HG03354 (cell line): ENCODE results near the gene CDON.

Experiments used
- ATAC-seq: cut with Tn5 transposase; IDR thresholded peaks from one replicate; pipeline ENCODE4 v1.9.1; 2021; ENCODE audit warnings: mild to moderate bottlenecking; ENCODE audit not compliant: unreplicated experiment, poor library complexity, severe bottlenecking

CDON gene

DNA sequence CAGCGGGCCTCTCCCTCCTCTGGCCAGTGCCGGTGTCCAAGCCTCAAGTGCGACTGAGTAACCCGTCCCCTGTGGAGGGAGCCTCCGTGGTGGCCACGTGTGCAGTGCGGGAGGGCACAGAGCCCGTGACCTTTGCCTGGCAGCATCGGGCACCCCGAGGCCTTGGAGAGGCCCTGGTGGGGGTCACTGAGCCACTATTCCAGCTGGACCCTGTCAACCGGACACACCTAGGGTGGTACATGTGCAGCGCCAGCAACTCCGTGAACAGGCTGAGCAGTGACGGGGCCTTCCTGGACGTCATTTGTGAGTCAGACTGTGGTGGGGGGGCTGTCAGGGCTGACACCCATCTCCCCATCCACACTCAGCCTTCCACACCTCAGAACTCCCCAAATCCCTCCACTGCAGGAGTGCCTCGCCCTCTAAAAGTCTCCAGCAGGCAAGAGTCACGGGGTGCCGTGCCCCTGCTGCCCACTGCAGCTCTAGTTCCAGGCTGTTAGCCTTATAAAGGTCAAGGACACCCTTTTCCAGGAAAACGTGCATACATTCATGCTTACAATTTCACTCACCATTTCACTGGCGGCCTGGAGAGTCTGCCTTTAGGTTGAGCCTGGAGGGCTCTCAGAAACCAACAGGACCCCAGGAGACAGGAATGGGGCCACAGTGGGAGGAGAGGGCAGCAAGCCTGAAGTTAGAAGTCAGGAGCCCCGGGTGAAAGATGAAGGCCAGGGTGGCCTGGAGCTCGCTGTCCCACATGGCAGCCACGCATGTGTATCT lies 114.2 kb downstream of the CDON start:
- ATAC-seq: no peak

- no peak for ATAC-seq
Measured at GRCh38 chr11:125947419-125948277, 115.0 kb downstream of the CDON start.

DNA sequence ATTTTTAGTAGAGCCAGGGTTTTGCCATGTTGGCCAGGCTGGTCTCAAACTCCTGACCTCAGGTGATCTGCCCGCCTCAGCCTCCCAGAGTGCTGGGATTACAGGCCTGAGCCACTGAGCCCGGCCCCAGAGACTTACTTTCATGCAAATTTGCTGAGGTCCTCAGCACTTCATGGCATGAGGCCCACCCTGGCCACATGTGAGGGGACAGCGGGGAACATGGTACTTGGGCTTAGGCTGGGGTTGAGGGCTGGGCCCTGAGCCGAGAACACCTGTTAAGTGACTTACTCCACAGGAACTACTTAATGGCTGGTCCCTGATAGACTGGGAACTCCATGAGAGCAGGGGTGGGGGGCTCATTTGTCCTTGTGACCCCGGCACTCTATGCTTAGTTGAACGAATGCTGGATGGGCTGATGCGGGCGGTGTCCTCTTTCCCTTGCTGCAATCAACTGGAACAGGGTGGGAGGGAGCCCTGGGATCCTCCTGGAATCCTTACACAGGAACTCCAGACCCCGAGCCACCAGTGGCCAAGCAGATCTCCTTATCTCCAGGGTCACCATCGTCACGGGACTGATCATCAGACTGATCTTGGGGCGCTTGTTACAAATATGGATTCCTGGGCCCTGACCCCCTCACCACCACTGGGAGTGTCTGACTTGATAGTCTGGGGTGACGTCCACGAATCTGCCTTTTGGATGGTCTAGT lies 115.8 kb downstream of the CDON start:
- no peak for ATAC-seq

DNA sequence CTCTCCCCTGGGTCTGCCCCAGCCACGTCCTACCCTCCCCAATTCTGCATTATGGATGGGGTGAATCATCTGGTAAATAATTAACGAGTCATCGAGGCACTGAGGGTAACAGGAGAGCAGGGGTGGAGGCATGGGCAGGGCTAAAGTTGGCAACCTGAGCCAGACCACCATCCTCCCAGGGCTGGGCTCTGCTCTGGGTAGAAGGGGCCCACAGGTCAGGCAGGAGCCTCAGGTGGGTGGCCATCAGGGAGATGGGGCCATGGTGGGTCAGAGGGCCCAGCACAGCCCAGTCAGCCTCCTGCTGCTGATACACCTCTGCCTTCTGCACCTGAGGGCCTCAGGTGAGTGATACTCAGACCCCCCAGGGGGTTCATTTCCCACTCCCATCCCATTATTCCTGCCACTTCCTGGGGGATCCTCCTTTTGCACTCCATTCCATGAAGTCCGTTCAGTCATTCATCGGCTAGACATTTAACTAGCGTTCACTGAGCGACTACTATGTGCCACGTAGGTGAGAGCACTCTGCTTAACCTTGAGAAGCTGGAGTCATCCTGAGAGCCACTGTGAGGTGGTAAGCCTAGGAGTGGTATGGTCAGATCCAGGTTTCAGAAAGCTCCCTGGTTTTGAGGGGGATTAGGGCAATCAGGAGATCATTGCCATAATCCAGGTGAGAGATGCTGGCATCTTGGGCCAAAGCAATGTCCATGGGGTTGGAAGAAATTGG lies 116.7 kb downstream of the CDON start, which contains the start of gene VSIG10L2:
Gene VSIG10L2 (plus strand): TSS at position 248 of the 724 bp plus-strand sequence. CDS start 12 bp downstream, at position 260.
- ATAC-seq: no peak

DNA sequence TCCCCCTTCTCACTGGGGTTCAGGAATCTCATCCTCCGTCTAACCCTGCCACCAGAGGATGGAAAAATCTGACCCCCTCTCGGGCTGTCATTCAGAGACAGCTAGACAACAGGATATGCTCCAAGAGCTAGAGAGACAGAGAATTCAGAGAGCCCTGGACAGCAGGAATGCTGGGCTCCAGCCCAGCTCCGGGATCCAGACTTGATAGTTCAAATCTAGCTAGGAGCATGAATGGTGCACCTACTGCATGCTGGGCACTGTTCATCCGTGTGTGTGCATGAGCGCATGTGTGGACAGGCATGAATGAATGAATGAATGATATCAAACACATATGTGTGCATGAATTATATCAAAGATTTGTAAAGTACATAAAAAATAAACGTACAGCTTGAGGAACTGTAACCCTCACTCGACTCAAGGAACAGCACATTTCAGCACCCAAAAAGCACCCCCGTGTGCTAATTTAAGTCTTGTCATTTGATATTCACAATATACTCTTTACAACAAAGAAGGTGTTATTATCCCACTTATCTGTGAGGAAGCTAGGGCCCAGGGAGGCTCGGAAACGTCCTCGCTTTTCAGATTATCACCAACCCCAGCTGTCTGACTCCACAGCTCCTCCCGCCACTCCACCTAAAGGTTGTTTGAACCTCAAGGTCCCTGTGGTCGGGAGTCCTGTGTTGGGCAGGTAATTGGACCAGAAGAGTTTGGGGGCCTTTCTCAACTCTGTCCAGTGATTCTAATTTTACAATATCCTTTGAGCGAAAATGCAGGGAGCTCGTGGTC lies 117.5 kb downstream of the CDON start:
- ATAC-seq: no peak

GRCh38 chr11:125944350-125945010 lies 118.2 kb downstream of the CDON start:
- no peak for ATAC-seq

DNA sequence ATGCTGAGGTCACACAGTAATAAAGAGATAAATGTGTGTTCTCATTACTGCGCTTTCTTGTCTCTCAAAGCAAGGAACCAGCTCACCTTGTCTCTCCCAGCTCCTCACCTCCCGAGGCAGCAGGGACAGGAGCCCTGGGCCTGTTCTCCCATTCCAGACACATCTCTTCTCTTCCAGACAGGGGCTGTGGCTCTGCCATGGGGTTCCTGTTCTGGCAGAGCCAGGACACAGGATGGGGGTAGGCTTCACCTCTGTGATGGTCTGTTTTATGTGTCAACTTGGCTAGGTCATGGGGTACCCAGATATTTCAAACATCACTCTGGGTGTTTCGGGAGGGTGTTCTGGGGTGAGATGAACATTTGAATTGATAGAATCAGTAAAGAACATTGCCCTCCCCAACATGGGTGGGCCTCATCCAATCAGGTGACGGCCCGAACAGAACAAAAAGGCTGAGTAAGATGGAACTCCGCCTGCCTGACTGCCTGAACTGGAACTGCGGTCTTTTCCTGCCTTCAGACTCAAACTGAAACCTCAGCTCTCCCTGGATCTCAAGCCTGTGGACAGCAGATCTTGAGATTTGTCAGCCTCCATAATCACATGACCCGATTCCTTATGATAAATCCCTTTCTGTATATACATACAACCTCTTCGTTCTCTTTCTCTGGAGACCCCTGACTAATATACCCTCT lies 118.9 kb downstream of the CDON start:
- ATAC-seq: no peak

DNA sequence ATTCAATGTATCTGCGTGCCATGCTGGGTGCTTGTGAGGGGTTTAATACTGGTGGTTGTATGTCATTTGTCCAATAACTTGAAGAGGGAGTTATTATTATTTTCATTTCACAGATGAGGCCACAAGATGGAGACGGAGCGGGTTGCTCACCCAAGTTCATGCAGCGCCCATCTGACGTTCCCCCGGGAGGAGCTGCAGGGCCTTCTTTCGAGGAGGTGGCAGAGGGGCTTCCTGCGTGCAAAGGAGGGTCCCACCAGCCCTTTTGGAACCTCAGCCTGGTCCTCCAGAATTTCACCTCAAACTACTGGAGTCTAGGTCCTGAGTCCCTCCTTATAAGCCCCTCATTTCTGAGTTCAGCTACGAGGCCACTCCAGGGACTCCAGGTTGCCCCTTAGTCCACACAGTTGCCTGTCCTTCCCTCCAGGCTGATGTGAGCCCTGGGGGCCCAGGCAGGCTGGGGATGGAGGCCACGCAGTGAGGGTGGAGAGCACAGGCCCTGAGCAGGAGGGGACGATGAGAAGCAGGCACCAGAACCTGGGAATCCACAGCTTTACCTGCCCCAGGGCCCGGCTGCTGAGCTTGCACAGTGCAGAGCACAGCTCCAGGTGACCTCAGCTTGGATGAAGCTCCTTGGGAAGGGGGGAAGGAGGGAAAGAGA lies 119.8 kb downstream of the CDON start:
- no peak for ATAC-seq

DNA sequence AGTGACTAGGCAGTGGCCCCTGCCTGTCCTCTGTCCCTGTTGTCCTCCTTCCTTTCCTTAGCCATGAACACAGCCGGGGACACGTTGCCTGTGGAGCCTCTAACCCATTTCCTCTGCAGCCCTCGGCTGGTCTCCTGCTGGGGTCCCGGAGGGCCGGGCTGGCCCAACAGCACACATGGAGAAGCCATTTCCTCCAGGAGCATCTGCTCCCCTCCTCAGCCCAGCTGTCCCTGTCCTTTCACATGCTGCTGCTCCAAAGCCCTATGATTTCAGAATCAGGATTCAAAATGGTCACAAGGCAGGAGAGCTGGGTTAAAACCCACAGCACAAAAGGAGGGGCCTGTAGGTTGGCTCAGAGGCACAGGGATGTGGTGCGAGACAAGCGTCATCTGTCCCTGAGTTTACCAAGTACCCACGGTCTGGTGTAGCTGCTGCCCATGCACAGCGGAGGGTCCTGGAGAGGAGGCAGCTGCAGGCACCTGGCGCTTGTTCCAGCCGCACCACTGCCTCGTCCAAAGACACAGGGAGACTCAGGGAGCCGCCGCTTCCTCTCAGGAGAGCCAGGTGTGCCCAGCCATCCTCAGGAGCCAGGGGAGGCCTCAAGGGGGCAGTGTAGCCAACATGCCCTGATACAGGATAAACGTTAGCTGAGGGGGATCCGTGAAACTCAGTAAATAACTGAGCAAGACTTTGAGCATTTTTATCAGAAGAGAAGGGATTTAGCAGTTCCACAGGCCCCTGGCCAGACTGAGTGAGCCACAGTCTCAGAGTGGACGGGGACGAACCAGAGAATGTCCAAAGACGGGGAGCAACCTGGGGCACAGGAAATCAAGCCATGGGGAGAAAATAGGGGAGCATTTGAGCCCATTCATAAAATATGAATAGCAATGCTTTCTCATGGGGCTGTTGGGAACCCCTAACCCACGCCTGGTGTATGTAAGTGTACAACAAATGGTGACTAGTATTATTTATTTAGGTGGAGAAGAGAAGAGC lies 120.8 kb downstream of the CDON start:
- no peak for ATAC-seq

DNA sequence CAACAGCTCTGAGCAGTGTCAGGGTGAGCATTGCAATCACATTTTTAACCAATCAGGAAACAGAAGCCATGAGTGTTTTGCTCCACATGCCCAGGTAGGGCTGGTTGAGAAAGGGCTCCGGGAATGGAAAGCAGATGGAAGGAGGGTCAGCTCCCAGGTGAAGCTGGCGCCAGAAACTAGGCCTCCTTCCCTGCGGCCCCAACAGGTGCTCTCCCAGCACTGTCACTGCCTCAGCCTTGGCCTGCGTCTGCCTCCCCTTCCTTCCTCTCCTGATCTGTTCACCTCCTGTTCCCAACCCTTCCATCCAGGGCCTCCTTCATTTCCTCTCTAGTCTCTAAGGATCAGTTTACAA lies 121.4 kb downstream of the CDON start:
- no peak for ATAC-seq

- ATAC-seq: no peak
Measured at GRCh38 chr11:125940145-125940544, 122.5 kb downstream of the CDON start.

- ATAC-seq: no peak
Measured at GRCh38 chr11:125939081-125939521, 123.6 kb downstream of the CDON start.

GRCh38 chr11:125938418-125938817 lies 124.2 kb downstream of the CDON start:
- ATAC-seq: no peak

DNA sequence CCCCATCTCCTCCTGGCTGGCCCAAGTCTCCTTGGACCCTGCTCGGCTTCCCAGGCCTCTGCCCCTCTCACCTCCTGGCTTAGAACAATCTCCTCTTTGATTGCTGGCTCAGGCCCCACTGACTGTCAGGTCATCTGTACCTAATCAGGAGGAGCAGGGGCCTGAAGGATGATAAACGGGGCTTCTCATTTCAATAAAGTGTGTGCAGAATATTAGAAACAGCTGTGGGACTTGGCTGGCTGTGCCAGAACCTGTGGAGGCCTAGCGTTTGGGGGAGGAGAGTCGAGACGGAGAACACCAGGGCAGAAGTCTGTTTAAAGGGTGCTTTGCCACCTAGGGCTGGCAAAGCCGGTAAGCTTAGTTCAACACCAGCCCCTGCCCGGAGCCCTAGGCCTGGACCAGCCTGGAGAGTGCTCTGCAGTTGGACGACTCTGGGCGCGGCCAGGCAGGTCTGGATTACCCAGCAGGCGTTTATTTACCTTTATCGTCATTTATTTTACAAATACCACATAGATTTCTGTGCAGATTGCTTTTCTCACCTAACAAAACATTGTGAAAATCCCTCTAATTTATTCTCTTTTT lies 127.0 kb downstream of the CDON start:
- no peak for ATAC-seq

GRCh38 chr11:125935056-125935455 lies 127.6 kb downstream of the CDON start:
- no peak for ATAC-seq

DNA sequence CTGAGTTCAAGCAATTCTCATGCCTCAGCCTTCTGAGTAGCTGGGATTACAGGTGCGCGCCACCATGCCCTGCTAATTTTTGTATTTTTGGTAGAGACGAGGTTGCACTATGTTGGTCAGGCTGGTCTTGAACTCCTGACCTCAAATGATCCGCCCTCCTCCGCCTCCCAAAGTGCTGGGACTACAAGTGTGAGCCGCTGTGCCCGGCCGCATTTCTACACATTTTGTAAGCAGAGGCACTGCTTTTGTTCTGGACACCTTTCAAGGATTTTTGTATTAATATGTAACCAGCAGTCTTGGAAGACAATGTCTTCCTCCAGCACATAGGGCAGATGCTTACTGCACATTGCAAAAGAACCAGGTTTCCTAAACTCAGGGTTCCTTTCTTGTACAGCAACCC lies 128.2 kb downstream of the CDON start:
- ATAC-seq: no peak
